Pancreas (tissue), 10 donors: ENCODE results near the gene RGS14. TPM values are rescaled to one million over a fixed set of nuclear protein-coding genes. Genes with fewer than 3 reads are reported as not detected.

Experiments
- ATAC-seq, 4 donors: fragments of 200-7000 bp; cut with Tn5 transposase; one replicate each; pipeline versions ENCODE4 v1.8.0 to v1.9.1; 2020; ENCODE audit warnings: mild to moderate bottlenecking in 4 of 4, moderate library complexity in 4 of 4
- DNase-seq, 6 donors: peaks; one replicate each; pipeline ENCODE4 v3.0.0-alpha.2; 2020
- FAIRE-seq: peaks from 2 replicates; lab custom pipeline; 2012; peaks lifted over from hg19 to GRCh38; lab: Jason Lieb, UNC
- H3K27ac ChIP-seq, 4 donors: fragments of 200-600 bp; sonication (generic); 1 replicate in 3 of 4; 2 replicates in 1 of 4; pipeline versions ENCODE4 v1.5.0 to v1.8.0; 2020
- H3K27me3 ChIP-seq, 4 donors: fragments of 200-600 bp; one replicate each; pipeline ENCODE4 v1.8.0; 2021
- H3K36me3 ChIP-seq, 3 donors: fragments of 200-600 bp; sonication (generic) in 1 of 3; one replicate each; pipeline versions ENCODE4 v1.5.0 to v1.8.0; 2020 to 2021
- H3K4me1 ChIP-seq, 3 donors: fragments of 200-600 bp; one replicate each; pipeline ENCODE4 v1.8.0; 2021
- H3K4me3 ChIP-seq, 4 donors: fragments of 200-600 bp; sonication (generic) in 2 of 4; one replicate each; pipeline versions ENCODE4 v1.5.0 to v1.8.0; 2020 to 2021
- H3K9me3 ChIP-seq, 4 donors: fragments of 200-600 bp; one replicate each; pipeline ENCODE4 v1.8.0; 2021
- CTCF ChIP-seq, 4 donors: fragments of 200-600 bp; sonication (generic) in 3 of 4; IDR thresholded peaks; one replicate each; pipeline versions ENCODE4 v1.5.0 to v1.8.0; 2021; ENCODE audit warnings: antibody characterized with exemption in 4 of 4
- WGBS, 2 donors: extraction: QIAGEN DNeasy Blood & Tissue Kit; methylation state at CpG; one replicate each; pipeline ENCODE4 v1.1.7; 2013; 5-methylcytosine and 5-hydroxymethylcytosine counted together
- intact Hi-C, 3 donors: fragments of 100-400 bp; cut with DNase I; formaldehyde crosslinking; loops; one replicate each; pipeline versions ENCODE4 v1.11.1 to v1.14.2; 2022
- polyA plus RNA-seq, 2 donors: library from polyadenylated mRNA; stranded (reverse); fragments of 200-250 nt; gene quantifications; one replicate each; pipeline ENCODE4 v1.2.3, GENCODE V29; 2013
- total RNA-seq, 6 donors: library from RNA; stranded (reverse); fragmentation: NEBNext Ultra II Directional in 4 of 6; extraction: Animal tissue kit (Norgen Biotek cat#: 25700) in 4 of 6; gene quantifications; one replicate each; pipeline versions ENCODE4 v1.2.1 to v1.2.4, GENCODE V29; 2021 to 2023
- donor health status: healthy with polysubstance abuse.
- donor health status: DM: no; HTN: no; CAD: no; lungs with moderate emphysema.
- donor health status: DM: no; HTN: no; CAD: no.
- donor health status: control.
- donor health status: control.
- donor health status: Bipolar disorder and iron deficiency.
- donor health status: DM: yes; HTN: yes; CAD: no.
- donor health status: DM: no; HTN: no; CAD: no.
- donor health status: DM: no; HTN: no; CAD: no.
- donor health status: DM: yes; HTN: yes; CAD: no.

Gene RGS14
- total and polyA plus RNA-seq, 8 donors, result 7.0 to 30.9 (median 12.2) TPM

- H3K36me3 ChIP-seq, result no peaks in the 10 kb centered on the region
- TF ChIP-seq CTCF (IDR thresholded peaks at IDR 0.05), result peak; percentile 69 to 86 (median 78)
- peak in 5 of 6 donors; percentile 82 to 87 (median 85) for DNase-seq
- peaks cover 0 to 4% (median 4%) of the 10 kb centered on the region in 3 donors for H3K4me1 ChIP-seq
- no peaks in the 10 kb centered on the region for H3K9me3 ChIP-seq
- no peak overlapping the region for H3K4me3 ChIP-seq
- no peaks in the 10 kb centered on the region for H3K27me3 ChIP-seq
- peak; percentile 85 to 93 (median 90) for ATAC-seq
- H3K27ac ChIP-seq, result no peak overlapping the region
- intact Hi-C loops, result loop anchor here in 1 of 3 donors (10.0 kb wide), 2 partner anchors 67 to 137 kb away; partner anchors contain the start of gene SLC34A1
- FAIRE-seq, result no peak
- 7 to 11% methylated on average over 7 of the region's 7 CpGs for WGBS, 2 donors
Measured at GRCh38 chr5:177317959-177318377, 39.8 kb upstream of the RGS14 start.

- H3K27ac ChIP-seq, result no peak overlapping the region
- DNase-seq (peak in 1 of 6 donors; percentile 35), ATAC-seq (no peak), FAIRE-seq (no peak)
- peaks cover 0 to 4% (median 4%) of the 10 kb centered on the region in 3 donors for H3K4me1 ChIP-seq
- H3K4me3 ChIP-seq, result no peak overlapping the region
- intact Hi-C loops, result loop anchor here in 1 of 3 donors (10.0 kb wide), 2 partner anchors 65 to 135 kb away; partner anchors contain the start of gene SLC34A1
- WGBS, 2 donors, result 93 to 95% methylated on average over 14 of the region's 14 CpGs
- no peaks in the 10 kb centered on the region for H3K36me3 ChIP-seq
- no peaks in the 10 kb centered on the region for H3K9me3 ChIP-seq
- no peak for TF ChIP-seq CTCF (IDR thresholded peaks at IDR 0.05)
- H3K27me3 ChIP-seq, result no peaks in the 10 kb centered on the region
Measured at GRCh38 chr5:177319913-177320588, 37.7 kb upstream of the RGS14 start.

GRCh38 chr5:177320879-177321278, 36.8 kb upstream of the RGS14 start:
- intact Hi-C loops, result no loop called here
- ATAC-seq (peak in 2 of 4 donors; percentile 16 to 36), FAIRE-seq (no peak), DNase-seq (peak in 2 of 6 donors; percentile 10 to 26)
- Histone ChIP-seq H3K27ac (no peak overlapping the region), H3K9me3 (no peaks in the 10 kb centered on the region), H3K27me3 (no peaks in the 10 kb centered on the region), H3K4me3 (no peak overlapping the region), H3K36me3 (no peaks in the 10 kb centered on the region), H3K4me1 (peaks cover 7 to 10% (median 8%) of the 10 kb centered on the region in 3 donors)
- WGBS, 2 donors, result 93 to 95% methylated on average over 7 of the region's 7 CpGs
- TF ChIP-seq CTCF (IDR thresholded peaks at IDR 0.05), result no peak

GRCh38 chr5:177325868-177326381, 31.8 kb upstream of the RGS14 start:
- H3K4me3 ChIP-seq, result no peak overlapping the region
- no peak for FAIRE-seq
- H3K36me3 ChIP-seq, result peaks cover 0 to 3% (median 0%) of the 10 kb centered on the region in 3 donors
- WGBS, 2 donors, result 30 to 35% methylated on average over 1 of the region's 1 CpG
- TF ChIP-seq CTCF (IDR thresholded peaks at IDR 0.05), result no peak
- no peaks in the 10 kb centered on the region for H3K9me3 ChIP-seq
- H3K4me1 ChIP-seq, result peaks cover 5 to 25% (median 24%) of the 10 kb centered on the region in 3 donors
- H3K27ac ChIP-seq, result peak overlapping the region in 3 of 4 donors; percentile 11 to 39 (median 28)
- H3K27me3 ChIP-seq, result no peaks in the 10 kb centered on the region
- peak in 1 of 6 donors; percentile 30 for DNase-seq
- intact Hi-C loops, result no loop called here
- peak; percentile 54 to 64 (median 57) for ATAC-seq
